Germinal center (tissue), 1 donor: Measurements from ENCODE around the gene PAQR9.
"Not testable (repeated sequence)": the region's sequence is repeated elsewhere in the genome, so short reads cannot be mapped to it uniquely, and the experiment has no call there.

Experiments used
- DNase-seq: peaks from one replicate; pipeline ENCODE4 v3.0.0; 2012; ENCODE audit warnings: mixed read lengths, low spot score

The PAQR9 gene

DNA sequence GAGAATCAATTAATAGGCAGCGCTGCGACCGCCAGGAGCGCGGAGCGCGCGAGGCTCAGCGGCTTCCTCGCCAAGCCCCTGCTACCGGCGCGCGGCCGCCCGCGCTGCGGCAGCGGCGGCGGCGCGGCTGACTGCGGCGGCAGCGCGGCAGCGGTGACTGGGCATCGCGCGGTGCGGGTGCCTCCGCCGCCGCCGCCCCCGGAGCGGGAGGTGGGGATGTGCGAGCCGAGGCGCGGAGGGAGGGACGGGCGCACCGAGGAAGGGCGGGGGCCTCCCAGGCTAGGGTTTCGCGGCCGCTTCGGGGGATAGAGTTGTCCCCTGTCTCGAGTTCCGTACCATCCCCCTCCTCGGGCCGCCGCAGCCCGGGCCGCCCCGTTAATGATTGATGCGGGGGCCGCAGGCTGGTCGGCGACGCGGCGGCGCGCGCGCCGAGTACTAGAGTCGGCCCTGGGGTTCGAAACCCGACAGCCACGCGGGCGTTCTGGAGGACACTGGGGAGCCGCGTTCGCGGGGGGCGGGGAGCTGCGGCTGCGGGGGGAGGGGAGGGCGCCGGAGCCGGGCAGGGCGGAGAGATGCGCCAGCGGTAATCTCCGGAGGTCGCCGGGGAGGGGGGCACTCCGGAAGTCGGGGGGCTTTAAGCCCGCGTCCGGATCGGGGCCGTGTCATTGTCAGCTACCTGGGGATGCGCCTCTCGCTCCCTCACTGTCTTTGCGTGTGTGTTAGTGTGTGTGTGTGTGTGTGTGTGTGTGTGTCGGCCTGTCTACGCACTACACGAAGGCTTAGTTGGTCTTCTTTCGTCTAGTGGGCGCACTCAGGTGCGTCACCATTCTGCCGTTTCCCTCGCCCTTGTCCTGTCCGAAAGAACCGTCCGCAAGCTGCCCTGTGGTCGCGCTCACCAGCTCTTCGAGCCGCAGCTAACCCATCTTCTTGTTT is at the start of gene PAQR9:
PAQR9 (minus strand) TSS at position 159 of the 933 bp plus-strand sequence. CDS start 338 bp downstream, outside the sequence.
- DNase-seq = peak; percentile 29

- DNase-seq = no peak
Observed at GRCh38 chr3:143011705-143012104, 48.2 kb upstream of the PAQR9 start.

DNA sequence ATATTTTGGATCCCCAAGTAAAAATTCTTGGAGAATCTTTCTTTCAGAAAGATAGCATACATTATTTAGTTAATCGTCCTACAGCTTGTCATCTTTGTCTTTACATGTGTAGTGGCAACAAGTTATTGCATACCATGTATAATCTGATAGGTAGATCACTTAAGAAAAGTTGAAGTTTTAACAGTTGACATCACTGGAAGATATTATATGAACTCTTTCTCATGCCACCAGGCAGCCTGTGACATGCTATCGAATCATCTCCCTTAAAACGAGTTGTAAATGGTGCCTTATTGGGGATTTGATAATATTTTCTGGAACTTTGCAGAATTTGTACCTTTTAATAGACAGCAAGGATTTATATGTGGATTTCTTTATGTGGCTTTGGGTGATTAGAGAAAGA is 46.5 kb upstream of the PAQR9 start:
- DNase-seq = no peak

- no peak for DNase-seq
Observed at GRCh38 chr3:143004823-143005222, 41.3 kb upstream of the PAQR9 start.

DNA sequence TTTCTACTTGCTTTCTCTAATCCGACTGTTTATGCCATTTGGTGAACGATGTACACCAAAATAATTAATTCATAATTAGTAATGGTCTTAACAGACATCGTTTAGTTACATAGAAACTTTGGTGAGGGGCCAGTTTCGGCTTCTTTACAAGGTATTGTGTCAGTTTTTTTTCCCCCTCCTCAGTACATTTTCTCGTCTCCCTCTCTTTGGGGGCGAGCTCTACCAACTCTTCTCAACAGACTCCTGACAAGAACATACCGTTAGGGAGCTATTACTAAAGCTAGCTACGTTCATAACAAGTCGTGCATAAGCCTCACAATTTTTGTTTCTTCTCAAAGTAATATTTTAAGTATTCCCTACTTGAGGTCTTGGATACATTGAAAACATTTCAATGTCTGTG is 39.3 kb upstream of the PAQR9 start:
- DNase-seq = no peak

GRCh38 chr3:143002083-143002712 is 38.7 kb upstream of the PAQR9 start:
- DNase-seq = peak; percentile 45

GRCh38 chr3:143001369-143002082 is 38.1 kb upstream of the PAQR9 start, which contains the start of gene U2SURP:
Gene U2SURP, plus strand, starts transcription at chr3:143001570. Its CDS starts 59 bp downstream, at chr3:143001629.
- peak; percentile 95 for DNase-seq

GRCh38 chr3:143001034-143001368 is 37.5 kb upstream of the PAQR9 start:
- no peak for DNase-seq

DNA sequence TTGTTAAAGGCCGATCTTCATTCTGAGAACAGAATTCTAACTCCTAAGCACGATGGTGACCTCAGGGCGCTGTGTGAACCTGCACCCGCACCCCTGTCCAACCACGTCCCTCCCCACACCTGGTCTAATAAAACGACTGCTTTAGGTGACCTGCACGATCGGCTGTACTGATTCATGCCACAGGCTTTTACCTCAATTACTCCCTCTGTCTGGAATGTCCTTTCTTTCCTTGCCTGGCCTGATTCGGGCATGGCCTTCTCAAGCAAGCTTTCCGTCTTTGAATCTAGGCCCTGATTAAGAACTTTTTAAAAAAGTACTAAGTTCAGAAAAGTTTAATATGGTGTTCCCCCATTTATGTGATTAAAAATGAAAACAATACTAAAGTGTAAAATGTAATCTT is 37.1 kb upstream of the PAQR9 start:
- DNase-seq = no peak

GRCh38 chr3:142999881-143000280 is 36.4 kb upstream of the PAQR9 start:
- DNase-seq = no peak

DNA sequence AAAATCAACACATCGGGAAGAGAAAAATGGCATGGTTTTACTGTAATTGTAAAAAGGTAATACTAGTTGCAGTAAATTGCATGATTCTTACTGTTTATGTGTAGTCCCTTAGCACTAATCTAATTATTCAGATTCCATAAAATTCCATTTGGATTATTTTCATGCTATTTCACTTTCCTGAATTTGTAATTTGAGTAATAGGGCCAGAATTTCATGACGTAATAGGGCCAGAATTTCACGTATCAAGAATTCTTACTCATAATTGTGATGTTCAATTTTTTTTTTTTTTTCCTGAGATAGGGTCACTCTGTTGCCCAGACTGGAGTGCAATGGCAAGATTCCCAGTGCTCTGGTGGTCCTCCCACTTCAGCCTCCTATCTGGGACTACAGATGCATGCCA is 35.0 kb upstream of the PAQR9 start:
- DNase-seq = no peak

DNA sequence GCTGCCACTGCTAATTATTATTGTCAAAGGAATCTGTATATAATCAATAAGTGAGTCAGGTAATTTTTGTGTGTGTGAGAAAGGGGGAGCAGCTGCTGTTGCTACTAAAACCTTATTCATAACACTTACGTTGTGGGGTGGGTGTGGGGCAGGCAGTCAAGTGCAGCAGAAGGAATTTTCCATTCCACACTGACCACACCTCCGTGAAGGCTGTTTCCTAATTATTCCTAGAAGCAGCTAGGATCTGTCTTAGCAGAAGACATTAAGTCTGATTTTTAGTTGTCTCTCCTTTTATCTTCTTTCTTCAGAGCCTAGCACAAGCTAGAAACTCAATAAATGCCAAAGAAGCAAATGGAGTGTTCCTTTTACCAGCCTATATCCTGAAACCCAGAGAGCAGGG is 33.9 kb upstream of the PAQR9 start:
- no peak for DNase-seq

- peak; percentile 74 for DNase-seq
Observed at GRCh38 chr3:142993958-142994442, 30.5 kb upstream of the PAQR9 start.

DNA sequence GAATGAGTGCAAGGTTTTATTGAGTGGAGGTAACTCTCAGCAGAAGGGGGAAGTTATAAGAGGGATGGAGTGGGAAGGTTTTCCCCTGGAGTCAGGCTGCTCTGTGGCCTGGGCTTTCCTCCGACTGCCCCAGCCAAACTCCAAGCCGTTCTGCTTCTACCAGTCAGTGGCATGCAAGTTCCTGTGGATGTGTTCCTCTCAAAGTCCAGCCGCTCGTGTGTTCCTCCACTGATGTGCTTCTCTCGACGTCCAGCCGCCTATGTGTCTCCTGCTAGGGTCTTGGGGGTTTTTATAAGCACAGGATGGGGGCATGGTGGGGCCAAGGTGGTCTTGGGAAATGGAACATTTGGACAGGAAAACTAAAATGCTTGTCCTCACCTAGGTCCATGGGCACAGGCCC is 28.8 kb upstream of the PAQR9 start:
- DNase-seq = no peak

GRCh38 chr3:142990721-142991120 is 27.2 kb upstream of the PAQR9 start:
- DNase-seq = no peak

- not testable (repeated sequence) for DNase-seq
Observed at GRCh38 chr3:142988826-142989225, 25.4 kb upstream of the PAQR9 start.

GRCh38 chr3:142988221-142988620 is 24.7 kb upstream of the PAQR9 start:
- not testable (repeated sequence) for DNase-seq

DNA sequence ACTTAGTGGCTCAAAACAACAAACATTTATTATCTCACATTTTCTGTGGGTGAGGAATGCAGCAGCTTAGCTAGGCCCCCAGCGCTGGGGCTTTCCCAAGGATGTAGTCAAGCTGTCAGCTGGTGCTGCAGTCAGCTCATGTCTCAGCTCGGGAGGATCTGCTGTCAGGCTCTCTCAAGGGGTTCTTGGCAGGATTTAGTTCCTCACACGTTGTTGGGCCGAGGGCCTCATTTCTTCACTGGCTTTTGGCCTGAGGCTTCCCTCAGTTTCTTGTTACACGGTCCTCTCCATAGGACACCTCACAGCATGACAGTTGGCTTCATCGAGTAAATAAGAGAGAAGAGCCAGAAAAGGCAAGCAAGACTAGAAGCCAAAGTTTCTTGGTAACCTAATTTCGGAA is 24.2 kb upstream of the PAQR9 start:
- no peak for DNase-seq

- peak; percentile 49 for DNase-seq
Observed at GRCh38 chr3:142987080-142987700, 23.7 kb upstream of the PAQR9 start.

GRCh38 chr3:142984255-142984654 is 20.8 kb upstream of the PAQR9 start:
- no peak for DNase-seq

DNA sequence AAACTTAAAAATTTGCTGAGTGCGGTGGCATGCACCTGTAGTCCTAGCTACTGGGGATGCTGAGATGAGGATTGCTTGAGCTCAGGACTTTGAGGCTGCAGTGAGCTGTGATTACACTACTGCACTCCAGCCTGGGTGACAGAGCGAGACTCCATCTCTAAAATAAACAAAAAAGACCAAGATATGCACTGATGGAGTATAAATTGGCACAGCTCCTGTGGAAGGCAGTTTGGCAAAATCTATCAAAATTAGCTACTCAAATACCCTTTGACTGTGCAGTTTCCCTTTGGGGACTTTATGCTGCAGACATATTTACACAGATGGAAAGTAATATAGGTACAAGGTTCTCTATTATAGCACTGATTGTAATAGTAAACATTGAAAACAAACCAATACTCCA is 19.8 kb upstream of the PAQR9 start:
- no peak for DNase-seq
